ENCODE results near the gene SAMD4B.
"Not testable (repeated sequence)": the region's sequence is repeated elsewhere in the genome, so short reads cannot be mapped to it uniquely, and the experiment has no call there.

The SAMD4B gene

DNA sequence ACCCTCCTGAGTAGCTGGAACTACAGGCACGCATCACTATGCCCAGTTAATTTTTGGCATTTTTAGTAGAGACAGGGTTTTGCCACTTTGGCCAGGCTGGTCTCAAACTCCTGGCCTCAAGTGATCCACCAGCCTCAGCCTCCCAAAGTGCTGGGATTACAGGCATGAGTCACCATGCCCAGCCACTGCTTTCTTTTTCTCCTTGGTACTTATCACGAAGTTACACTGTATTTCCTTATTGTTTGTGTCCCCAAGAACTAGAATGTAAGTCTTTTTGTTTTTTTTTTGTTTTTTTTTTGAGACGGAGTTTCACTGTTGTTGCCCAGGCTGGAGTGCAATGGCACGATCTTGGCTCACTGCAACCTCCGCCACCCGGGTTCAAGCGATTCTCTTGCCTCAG is 2.1 kb upstream of the SAMD4B start:
- H3K36me3 Mint-ChIP-seq (ENCODE audit: low read depth); H3K27me3 Mint-ChIP-seq; H3K9me3 Mint-ChIP-seq: not testable (repeated sequence)
- Mint-ChIP-seq H3K27ac (peak overlapping the region; percentile 79), H3K4me3 (peak overlapping the region; percentile 94), H3K4me1 (ENCODE audit: low read depth) (peaks cover 71% of the 10 kb centered on the region)

DNA sequence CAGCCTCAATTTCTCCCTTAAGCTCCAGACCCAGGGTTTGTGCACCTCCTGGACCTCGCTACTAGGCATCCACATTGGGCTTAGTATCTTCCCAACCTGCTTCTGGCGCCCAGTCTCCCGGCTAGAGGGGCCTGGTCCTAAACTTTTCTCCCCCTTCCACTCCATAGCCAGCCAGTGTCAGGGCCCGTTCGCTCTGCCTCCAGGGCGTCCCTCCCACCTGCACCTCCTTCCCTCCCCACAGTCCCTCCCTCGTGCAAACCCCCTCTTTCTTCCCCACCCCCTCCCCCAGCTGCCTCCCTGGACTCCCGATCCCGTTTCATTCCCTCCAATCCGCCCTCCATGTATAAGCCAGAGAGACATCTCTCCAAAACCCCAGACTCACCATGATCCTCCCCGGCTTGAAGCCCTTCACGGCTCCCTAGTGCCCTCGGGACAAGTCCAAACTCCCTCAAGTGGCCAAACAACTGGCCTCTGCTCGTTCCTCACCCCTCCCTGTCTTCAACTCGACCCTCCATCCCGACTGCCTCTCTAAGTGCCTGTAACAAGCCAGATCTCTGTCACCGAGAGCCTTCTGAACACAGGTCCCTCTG is 997 bp upstream of the SAMD4B start:
- H3K4me1 Mint-ChIP-seq (ENCODE audit: low read depth) = peaks cover 75% of the 10 kb centered on the region
- H3K27me3 Mint-ChIP-seq = no peaks in the 10 kb centered on the region
- H3K36me3 Mint-ChIP-seq (ENCODE audit: low read depth) = no peaks in the 10 kb centered on the region
- peak overlapping the region; percentile 94 for H3K4me3 Mint-ChIP-seq
- peak overlapping the region; percentile 93 for H3K27ac Mint-ChIP-seq
- H3K9me3 Mint-ChIP-seq = no peaks in the 10 kb centered on the region

DNA sequence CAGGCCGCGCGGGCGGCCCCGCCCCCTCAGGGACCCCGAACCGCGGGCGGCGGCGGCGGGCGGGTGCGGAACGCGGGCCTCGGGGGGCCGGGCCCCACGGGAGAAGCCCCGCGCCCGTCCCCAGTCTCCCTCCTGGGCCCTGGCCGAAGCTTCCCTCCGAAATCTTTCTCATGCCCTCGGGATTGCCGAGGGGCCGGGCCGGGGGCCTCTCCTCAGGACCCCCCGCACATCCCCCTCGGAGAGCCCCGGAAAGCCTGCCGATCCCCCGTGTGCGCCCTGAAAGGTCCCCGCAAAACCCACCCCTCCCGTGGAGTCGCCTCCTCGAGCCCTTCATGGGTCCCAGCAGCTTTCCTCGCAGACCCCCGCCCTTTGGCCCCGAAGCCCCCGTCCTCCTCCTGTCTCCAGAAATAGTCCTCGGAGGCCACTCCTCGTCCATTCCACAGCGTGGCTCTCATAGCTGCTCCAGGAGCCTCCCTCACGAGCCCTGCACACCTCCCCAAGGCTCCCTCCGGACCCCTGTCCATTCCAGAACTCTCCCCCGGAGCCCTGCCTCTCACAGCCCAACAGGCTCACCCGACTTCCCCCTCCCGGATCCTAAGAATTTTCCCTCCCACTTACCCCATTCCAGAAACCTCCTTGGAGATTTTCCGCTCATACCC is 555 bp downstream of the SAMD4B start:
- Mint-ChIP-seq H3K36me3 (ENCODE audit: low read depth) (no peaks in the 10 kb centered on the region), H3K27me3 (no peaks in the 10 kb centered on the region), H3K9me3 (no peaks in the 10 kb centered on the region), H3K4me1 (ENCODE audit: low read depth) (peaks cover 75% of the 10 kb centered on the region), H3K27ac (peak overlapping the region; percentile 78), H3K4me3 (peak overlapping the region; percentile 81)

GRCh38 chr19:39345956-39346355 is 3.7 kb downstream of the SAMD4B start:
- Mint-ChIP-seq H3K4me1 (ENCODE audit: low read depth) (peaks cover 77% of the 10 kb centered on the region), H3K4me3 (no peak overlapping the region), H3K9me3 (no peaks in the 10 kb centered on the region), H3K36me3 (ENCODE audit: low read depth) (peaks cover 16% of the 10 kb centered on the region), H3K27ac (no peak overlapping the region), H3K27me3 (no peaks in the 10 kb centered on the region)

DNA sequence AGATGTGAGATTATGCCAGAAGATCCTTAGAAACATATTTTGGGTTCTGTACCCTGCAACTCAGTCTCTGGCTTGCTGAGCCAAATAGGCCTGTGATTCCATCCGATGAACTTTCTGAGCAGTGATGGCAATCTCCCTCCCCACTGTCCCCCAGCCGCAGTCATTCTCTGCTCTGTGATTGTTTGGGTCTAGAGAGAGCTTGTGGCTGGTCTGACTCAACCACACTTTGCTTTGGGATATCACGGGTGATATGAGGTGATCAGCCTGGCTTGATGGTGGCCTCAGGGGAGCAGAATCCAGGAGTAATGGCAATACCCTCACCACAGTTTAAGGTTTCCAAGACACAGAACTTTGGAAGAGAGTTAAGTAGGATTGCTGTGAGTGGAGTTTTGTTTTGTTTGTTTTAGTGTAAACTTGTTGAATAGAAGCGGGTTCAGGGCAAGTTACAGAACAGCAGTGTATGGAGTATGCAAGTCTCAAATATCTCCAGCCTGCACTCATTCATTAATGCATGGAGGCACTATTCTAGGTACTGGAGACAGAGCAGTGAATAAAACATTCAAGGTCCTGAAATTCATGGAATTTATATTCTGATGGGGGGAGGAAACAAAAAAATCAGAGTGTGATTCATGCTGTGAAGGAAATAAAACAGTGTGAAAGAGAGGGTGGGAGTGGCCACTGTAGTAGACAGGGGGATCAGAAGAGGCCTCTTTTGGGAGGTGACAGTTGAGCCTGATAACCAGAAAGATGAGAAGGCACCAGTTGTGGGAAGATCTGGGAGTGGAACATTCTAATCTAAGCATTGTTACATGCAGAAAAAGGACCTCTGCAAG is 5.3 kb downstream of the SAMD4B start:
- H3K4me1 Mint-ChIP-seq (ENCODE audit: low read depth) = peaks cover 86% of the 10 kb centered on the region
- H3K36me3 Mint-ChIP-seq (ENCODE audit: low read depth) = peaks cover 30% of the 10 kb centered on the region
- no peaks in the 10 kb centered on the region for H3K9me3 Mint-ChIP-seq
- H3K4me3 Mint-ChIP-seq = no peak overlapping the region
- peak overlapping the region; percentile 65 for H3K27ac Mint-ChIP-seq
- H3K27me3 Mint-ChIP-seq = no peaks in the 10 kb centered on the region

GRCh38 chr19:39349326-39349725 is 7.1 kb downstream of the SAMD4B start:
- Mint-ChIP-seq H3K4me1 (ENCODE audit: low read depth) (peaks cover 72% of the 10 kb centered on the region), H3K27ac (peak overlapping the region; percentile 10), H3K27me3 (no peaks in the 10 kb centered on the region), H3K36me3 (ENCODE audit: low read depth) (peaks cover 38% of the 10 kb centered on the region), H3K9me3 (no peaks in the 10 kb centered on the region), H3K4me3 (no peak overlapping the region)

DNA sequence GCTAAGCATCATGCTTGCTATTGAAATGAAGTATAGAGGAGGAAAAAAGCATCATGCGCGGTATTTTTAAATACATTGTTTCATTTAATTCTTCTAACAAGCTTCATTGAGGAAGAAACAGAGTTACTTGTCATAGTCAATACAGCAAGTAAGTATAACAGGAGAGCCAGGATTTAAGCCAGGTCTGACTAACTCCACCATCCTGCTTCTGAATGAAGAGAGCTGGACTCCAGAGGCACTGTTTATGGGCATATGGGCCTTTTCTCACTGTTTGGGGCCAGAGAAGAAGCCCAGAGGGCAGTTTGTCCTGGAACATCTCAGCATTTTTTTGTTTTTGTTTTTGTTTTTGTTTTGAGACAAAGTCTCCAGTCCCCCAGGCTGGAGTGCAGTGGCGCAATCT is 7.9 kb downstream of the SAMD4B start:
- H3K27ac Mint-ChIP-seq = no peak overlapping the region
- peaks cover 63% of the 10 kb centered on the region for H3K4me1 Mint-ChIP-seq (ENCODE audit: low read depth)
- H3K4me3 Mint-ChIP-seq = no peak overlapping the region
- H3K36me3 Mint-ChIP-seq (ENCODE audit: low read depth) = peaks cover 47% of the 10 kb centered on the region
- H3K9me3 Mint-ChIP-seq = no peaks in the 10 kb centered on the region
- no peaks in the 10 kb centered on the region for H3K27me3 Mint-ChIP-seq

DNA sequence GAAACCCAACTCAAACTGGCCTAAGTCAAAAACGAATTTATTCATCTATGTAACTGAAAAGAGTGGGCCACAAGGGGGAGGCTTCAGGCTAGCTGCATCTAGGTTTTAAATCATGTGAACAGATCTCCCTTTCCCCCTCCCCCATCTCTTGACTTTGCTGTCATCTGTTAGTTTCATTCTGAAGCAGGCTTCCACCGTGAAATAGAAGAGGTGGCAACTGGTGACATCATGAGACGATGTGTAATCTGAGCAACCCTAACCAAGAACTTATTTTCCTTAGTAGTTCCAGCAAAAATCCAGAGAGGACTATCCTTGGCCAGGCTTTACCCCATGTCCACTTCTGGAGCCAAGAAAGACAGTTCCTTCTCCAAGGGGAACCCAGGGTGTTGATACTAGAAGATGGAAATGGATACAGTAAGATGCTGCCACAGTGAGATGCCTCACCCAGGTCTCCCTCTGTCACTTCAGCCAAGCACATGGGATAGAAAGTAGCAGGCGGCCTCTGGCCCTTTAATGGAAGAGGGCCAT is 9.4 kb downstream of the SAMD4B start:
- Mint-ChIP-seq H3K4me3 (no peak overlapping the region), H3K27me3 (no peaks in the 10 kb centered on the region), H3K27ac (peak overlapping the region; percentile 74), H3K9me3 (no peaks in the 10 kb centered on the region), H3K4me1 (ENCODE audit: low read depth) (peaks cover 49% of the 10 kb centered on the region), H3K36me3 (ENCODE audit: low read depth) (peaks cover 59% of the 10 kb centered on the region)

DNA sequence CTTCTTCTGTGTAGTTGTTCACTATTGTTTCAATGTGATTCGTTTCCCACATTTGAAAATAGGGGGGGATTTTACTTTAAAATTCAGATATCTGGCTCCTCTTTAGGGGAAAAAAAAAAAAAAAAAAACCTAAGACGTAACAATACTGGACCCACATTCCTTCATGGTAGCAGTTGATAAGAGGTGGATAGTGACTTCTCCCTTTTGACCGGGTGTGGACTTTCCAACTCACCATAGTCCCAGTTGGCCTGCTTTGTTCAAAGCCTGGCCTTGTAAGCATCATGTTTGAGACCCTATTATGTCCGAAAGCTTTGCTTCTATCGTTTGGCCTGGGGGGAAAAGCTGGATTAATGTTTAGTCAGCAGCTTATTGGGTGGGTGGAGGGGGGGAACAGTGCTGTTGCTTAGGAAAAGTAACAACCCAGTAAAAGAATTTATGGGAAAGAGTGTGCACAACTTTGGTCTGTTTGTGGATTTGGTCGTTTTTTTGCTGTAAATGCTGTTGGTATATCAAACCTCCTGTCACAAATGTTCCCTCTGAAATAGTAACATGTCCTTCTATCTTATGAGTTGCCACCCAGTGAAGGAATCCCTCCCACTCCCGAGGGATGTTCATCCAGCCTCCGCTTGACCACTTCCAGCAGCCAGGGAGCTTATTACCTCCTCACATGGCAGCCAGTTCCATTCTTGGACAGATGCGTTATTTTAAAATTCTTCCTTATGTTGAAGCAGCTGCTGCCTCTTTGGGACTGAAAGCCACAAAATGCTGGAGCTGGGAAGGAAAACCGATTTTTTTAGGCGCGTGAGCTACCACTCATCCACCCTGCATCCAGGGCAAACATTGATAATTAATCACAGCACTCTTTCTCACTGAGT is 10.4 kb downstream of the SAMD4B start:
- peak overlapping the region; percentile 74 for H3K27ac Mint-ChIP-seq
- peaks cover 67% of the 10 kb centered on the region for H3K36me3 Mint-ChIP-seq (ENCODE audit: low read depth)

DNA sequence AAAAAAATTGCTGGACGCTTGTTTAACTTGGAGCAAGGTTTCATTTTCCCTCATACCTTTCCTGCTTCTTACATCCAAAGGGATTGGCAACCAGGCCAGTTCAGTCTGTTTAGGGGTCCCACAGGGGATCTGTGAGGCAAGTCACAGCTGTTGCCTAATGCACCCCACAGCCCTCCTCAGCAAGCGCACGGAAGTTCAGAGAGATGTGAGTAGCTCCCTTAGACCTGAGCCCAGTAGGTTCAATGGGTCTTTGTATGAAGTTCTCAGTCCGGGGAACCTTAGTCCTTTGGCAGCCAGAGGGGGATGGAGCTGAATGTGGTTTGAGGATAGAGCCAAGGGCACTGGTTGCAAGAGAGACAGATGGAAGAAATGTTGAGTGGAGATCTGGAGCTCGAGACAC is 13.0 kb downstream of the SAMD4B start:
- Mint-ChIP-seq H3K36me3 (ENCODE audit: low read depth) (peaks cover 63% of the 10 kb centered on the region), H3K27me3 (no peaks in the 10 kb centered on the region), H3K27ac (no peak overlapping the region), H3K4me1 (ENCODE audit: low read depth) (peaks cover 16% of the 10 kb centered on the region), H3K9me3 (no peaks in the 10 kb centered on the region), H3K4me3 (no peak overlapping the region)

More for the DNA sequence above, 10.4 kb downstream of the SAMD4B start:
- no peak overlapping the region for H3K4me3 Mint-ChIP-seq
- H3K9me3 Mint-ChIP-seq = no peaks in the 10 kb centered on the region
- H3K4me1 Mint-ChIP-seq (ENCODE audit: low read depth) = peaks cover 40% of the 10 kb centered on the region
- no peaks in the 10 kb centered on the region for H3K27me3 Mint-ChIP-seq

GRCh38 chr19:39356073-39356472 is 13.9 kb downstream of the SAMD4B start:
- H3K9me3 Mint-ChIP-seq = no peaks in the 10 kb centered on the region
- peaks cover 14% of the 10 kb centered on the region for H3K4me1 Mint-ChIP-seq (ENCODE audit: low read depth)
- H3K36me3 Mint-ChIP-seq (ENCODE audit: low read depth) = peaks cover 69% of the 10 kb centered on the region
- H3K27me3 Mint-ChIP-seq = no peaks in the 10 kb centered on the region
- no peak overlapping the region for H3K4me3 Mint-ChIP-seq
- no peak overlapping the region for H3K27ac Mint-ChIP-seq

GRCh38 chr19:39356647-39357046 is 14.4 kb downstream of the SAMD4B start:
- no peak overlapping the region for H3K27ac Mint-ChIP-seq
- no peak overlapping the region for H3K4me3 Mint-ChIP-seq
- H3K36me3 Mint-ChIP-seq (ENCODE audit: low read depth) = peaks cover 63% of the 10 kb centered on the region
- H3K4me1 Mint-ChIP-seq (ENCODE audit: low read depth) = peaks cover 9% of the 10 kb centered on the region
- no peaks in the 10 kb centered on the region for H3K9me3 Mint-ChIP-seq
- no peaks in the 10 kb centered on the region for H3K27me3 Mint-ChIP-seq

- Mint-ChIP-seq H3K27me3 (no peaks in the 10 kb centered on the region), H3K27ac (no peak overlapping the region), H3K4me1 (ENCODE audit: low read depth) (peaks cover 5% of the 10 kb centered on the region), H3K36me3 (ENCODE audit: low read depth) (peaks cover 60% of the 10 kb centered on the region), H3K9me3 (no peaks in the 10 kb centered on the region), H3K4me3 (no peak overlapping the region)
These were observed 16.8 kb downstream of the SAMD4B start for GRCh38 chr19:39359026-39359425.

- Mint-ChIP-seq H3K27me3 (no peaks in the 10 kb centered on the region), H3K36me3 (ENCODE audit: low read depth) (peaks cover 52% of the 10 kb centered on the region), H3K4me3 (no peak overlapping the region), H3K9me3 (no peaks in the 10 kb centered on the region), H3K27ac (no peak overlapping the region), H3K4me1 (ENCODE audit: low read depth) (peaks cover 5% of the 10 kb centered on the region)
These were observed 18.4 kb downstream of the SAMD4B start for GRCh38 chr19:39360599-39360998.

Measured in stimulated activated naive CD8-positive, alpha-beta T cell treated with anti-CD3 and anti-CD28 coated beads, Interleukin-15, Interleukin-2, amounts not matched to agents 100 ng/mL and 50 ng/mL, for 24 hours (primary cell).